ENCODE measurements around the gene TKT. TPM values are rescaled to one million over a fixed set of nuclear protein-coding genes. Genes with fewer than 3 reads are reported as not detected.

Gene TKT
- total and polyA plus RNA-seq, 2 of the 8 experiments (the other 6 are each of a cell fraction or from before 2014, with no cell fraction given): 418 to 986 TPM

- Histone ChIP-seq H3K18ac (ENCODE audit: extremely low read depth, low read length) (peak overlapping the region; percentile 55; the same call in 1 of the 2 replicates), H3K36me3 (ENCODE audit: control insufficient read depth in 2 of 4, insufficient read depth in 4 of 4, low read length in 3 of 4) (peaks cover 0 to 7% (median 0%) of the 10 kb centered on the region in 4 experiments; a peak in 1 of 8 replicates), H3K4me2 (ENCODE audit: insufficient read depth in 1 of 2, low read depth in 2 of 2, low read length in 2 of 2) (peak overlapping the region; percentile 67 to 98), H3K79me1 (ENCODE audit: low read depth, low read length) (peaks cover 19% of the 10 kb centered on the region), H4K5ac (ENCODE audit: insufficient read length, low read depth, low read length) (no peak overlapping the region), H2AK5ac (ENCODE audit: low read depth, low read length) (no peak overlapping the region), H3K79me2 (ENCODE audit: control insufficient read depth in 1 of 2, insufficient read depth in 2 of 2, low read length in 2 of 2) (peaks cover 69 to 88% of the 10 kb centered on the region in 2 experiments), H4K91ac (replicated peaks; ENCODE audit: insufficient read length, low read length) (no peak overlapping the region), H3K56ac (replicated peaks; ENCODE audit: insufficient read length, low read depth, low read length) (no peak overlapping the region), H3K27me3 (replicated peaks in 1 of 4; ENCODE audit: control insufficient read depth in 3 of 4, extremely low read depth in 1 of 4, insufficient read depth in 3 of 4, low read length in 3 of 4) (no peaks in the 10 kb centered on the region; a peak in 1 of 7 replicates), H3K23ac (ENCODE audit: insufficient read length) (no peak overlapping the region), H2BK5ac (ENCODE audit: low read depth, low read length) (peak overlapping the region; percentile 85), H2BK120ac (replicated peaks; ENCODE audit: low read depth, low read length) (no peak overlapping the region), H2AFZ (ENCODE audit: low read length) (no peak overlapping the region), H3K4me3 (ENCODE audit: extremely low read depth in 1 of 4, insufficient read depth in 2 of 4, low read depth in 3 of 4, low read length in 4 of 4) (peak overlapping the region; percentile 15 to 100 (median 26); a peak in 7 of 8 replicates), H3K9ac (replicated peaks in 1 of 4; ENCODE audit: extremely low read depth in 1 of 4, low read depth in 3 of 4, low read length in 3 of 4) (no peak overlapping the region), H3K23me2 (ENCODE audit: low read depth, low read length) (peaks cover 18% of the 10 kb centered on the region), H3K4me1 (replicated peaks in 1 of 4; ENCODE audit: control insufficient read depth in 3 of 4, insufficient read depth in 4 of 4, low read length in 3 of 4) (peaks cover 18 to 37% (median 24%) of the 10 kb centered on the region in 4 experiments), H4K20me1 (replicated peaks in 1 of 2; ENCODE audit: control insufficient read depth in 1 of 2, insufficient read depth in 2 of 2, low read length in 2 of 2) (peaks cover 41 to 48% of the 10 kb centered on the region in 2 experiments), H2BK20ac (ENCODE audit: low read length) (no peak overlapping the region), H3K4ac (replicated peaks; ENCODE audit: insufficient read length, low read depth, low read length) (no peak overlapping the region), H3K14ac (ENCODE audit: insufficient read length) (no peak overlapping the region), H2BK12ac (ENCODE audit: low read depth, low read length) (no peak overlapping the region), H2BK15ac (ENCODE audit: low read length) (no peak overlapping the region), H3K27ac (ENCODE audit: low read depth, low read length) (no peak overlapping the region), H3K9me3 (ENCODE audit: insufficient read depth in 2 of 2, low read depth in 1 of 2, low read length in 1 of 2) (no peaks in the 10 kb centered on the region), H4K8ac (ENCODE audit: extremely low read depth, insufficient read depth, low read length) (no peak overlapping the region)
- ChIA-PET POLR2A (ENCODE audit: partially characterized antibody) (interaction anchor here (0.6 to 20.5 kb wide), 8 partner anchors 14 to 1118 kb away, joined by 3 to 449 read pairs (median 7); partner anchors contain the start of gene DCP1A), CTCF (ENCODE audit: partially characterized antibody) (interaction anchor here (1.4 to 10.6 kb wide), 5 partner anchors 12 to 52 kb away, joined by 3 to 64 read pairs (median 5); no protein-coding TSS in a partner anchor)
- WGBS, 2 experiments (ENCODE audit: extremely low coverage in 1 of 2, insufficient coverage in 1 of 2, insufficient read length in 1 of 2, insufficient replicate concordance in 2 of 2, low coverage in 1 of 2, low lambda C conversion rate in 2 of 2, missing lambda C conversion rate in 1 of 2): 20% methylated on average over 10 of the region's 10 CpGs; no CpG with 5 or more reads in 1 of the 2 experiments
- DNase-seq (ENCODE audit: low read depth in 1 of 2, low spot score in 2 of 2) (no peak), FAIRE-seq (peak; percentile 58)
- TF ChIP-seq GABPA (IDR thresholded peaks at IDR 0.05; ENCODE audit: borderline replicate concordance, insufficient read depth, low read length): no peak
- TF ChIP-seq TBP (IDR thresholded peaks at IDR 0.05; ENCODE audit: low read depth, low read length): no peak
- no peak for TF ChIP-seq ATF2 (IDR thresholded peaks at IDR 0.05; ENCODE audit: low read length)
- no peak for TF ChIP-seq CTBP2 (IDR thresholded peaks at IDR 0.05; ENCODE audit: borderline replicate concordance, insufficient read depth, insufficient read length, low read length)
- TF ChIP-seq EGR1 (IDR thresholded peaks at IDR 0.05; ENCODE audit: borderline replicate concordance, low read depth, low read length): no peak
- no peak for TF ChIP-seq SUZ12 (IDR thresholded peaks at IDR 0.05; ENCODE audit: low read length)
- TF ChIP-seq POU5F1 (IDR thresholded peaks at IDR 0.05; ENCODE audit: low read depth, low read length): no peak
- no peak for TF ChIP-seq KDM5A (IDR thresholded peaks at IDR 0.05; ENCODE audit: low read length)
- TF ChIP-seq TAF1 (IDR thresholded peaks at IDR 0.05; ENCODE audit: low read depth, low read length): no peak
- TF ChIP-seq CHD2 (IDR thresholded peaks at IDR 0.05; ENCODE audit: low read length): no peak
Measured at GRCh38 chr3:53252096-53252946, 3.5 kb downstream of the TKT start.

All from H1 (cell line).